Right kidney (tissue), 1 donor: Measurements from ENCODE around the gene S1PR3.
A peak's percentile ranks its signal among the peaks of the same experiment; 100 is the strongest.

Experiments used
- DNase-seq: peaks from one replicate; pipeline ENCODE4 v3.0.0-alpha.2; 2016

S1PR3 gene

DNA sequence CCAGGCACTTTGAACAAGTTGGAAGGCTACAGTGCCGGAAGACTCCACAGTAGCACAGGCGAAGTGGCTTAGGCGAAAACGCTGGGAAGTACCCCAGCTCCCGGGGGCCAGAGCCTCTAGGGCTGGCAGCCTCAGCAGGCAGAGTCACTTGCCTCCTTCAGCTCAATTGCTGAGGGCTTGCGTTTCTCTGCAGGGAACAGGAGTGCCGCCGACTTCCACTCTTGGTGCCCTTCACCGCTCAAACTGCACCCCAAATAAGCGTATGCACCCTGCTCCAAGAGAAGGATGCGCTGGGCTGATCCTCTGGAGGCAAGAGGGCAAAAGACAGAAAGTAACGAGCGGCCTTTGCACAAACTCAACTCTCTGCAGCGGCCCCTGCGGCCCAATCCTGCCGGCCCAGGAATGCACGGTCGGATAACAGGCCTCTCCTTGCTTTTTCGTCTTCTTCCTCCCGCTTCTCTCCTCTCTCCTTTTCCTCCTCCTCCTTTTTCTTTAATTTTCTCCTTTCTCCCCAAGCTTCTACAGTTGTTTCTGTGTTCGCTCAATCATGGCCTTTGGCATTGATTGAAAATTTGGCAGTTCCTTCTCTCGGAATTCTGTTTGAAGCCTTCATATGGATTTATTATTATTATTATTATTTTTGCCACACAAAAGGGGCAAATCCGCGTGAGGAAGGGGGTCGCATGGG lies 1.1 kb upstream of the S1PR3 start:
- DNase-seq, result no peak

DNA sequence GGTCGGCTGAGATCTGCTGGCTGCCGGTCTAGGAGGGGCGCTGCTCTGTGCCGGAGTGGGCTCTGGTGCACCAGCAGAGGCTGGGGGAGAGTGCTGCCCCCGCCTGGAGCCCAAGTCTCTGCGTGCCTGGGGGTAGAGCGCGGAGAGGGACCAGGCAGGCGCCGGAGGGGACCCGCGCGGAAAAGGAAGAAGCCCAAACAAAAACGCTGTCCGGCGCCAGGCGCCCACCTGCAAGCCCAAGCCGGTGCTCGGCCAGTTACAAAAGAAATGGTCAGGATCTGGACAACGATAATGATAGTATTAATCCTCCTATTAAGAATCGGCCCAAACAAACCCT lies 571 bp upstream of the S1PR3 start:
- peak; percentile 83 for DNase-seq

DNA sequence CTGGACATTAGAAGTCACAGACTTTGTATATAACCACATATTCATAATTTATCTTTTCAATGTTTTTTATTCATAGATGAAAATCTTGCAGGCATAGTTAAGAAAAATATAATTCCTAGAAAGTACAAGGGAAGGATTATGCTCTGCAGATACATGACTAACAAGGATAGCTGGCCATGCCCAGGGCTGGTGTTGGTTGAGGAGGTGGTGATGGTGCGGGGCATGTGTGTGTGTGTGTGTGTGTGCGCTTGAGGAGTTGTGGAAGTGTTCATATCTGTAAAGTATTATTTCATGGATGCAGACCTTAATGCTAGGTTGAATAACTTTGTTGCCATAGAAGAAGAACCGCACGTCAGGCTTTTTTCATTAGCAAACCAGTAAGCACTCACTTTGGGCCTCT lies 1.3 kb downstream of the S1PR3 start:
- no peak for DNase-seq

DNA sequence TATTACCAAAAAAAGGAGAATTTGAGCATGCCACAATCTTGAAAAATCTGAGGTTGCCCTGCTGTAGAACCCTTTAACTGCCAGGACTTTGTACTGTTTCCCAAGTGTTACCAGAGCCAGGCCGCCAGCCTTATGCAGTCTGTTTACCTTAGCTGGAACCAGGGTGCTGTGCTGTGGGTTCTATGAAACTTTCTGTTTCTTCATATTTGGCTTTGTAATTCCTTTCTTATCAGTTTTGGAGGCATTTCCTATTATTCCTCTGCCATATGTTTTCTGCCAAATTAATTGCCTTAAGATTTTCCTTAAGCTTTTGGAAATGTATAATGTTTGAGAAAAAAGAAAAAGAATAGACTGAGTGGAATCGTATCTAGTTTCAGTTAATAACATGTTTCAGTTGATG lies 2.1 kb downstream of the S1PR3 start:
- no peak for DNase-seq

DNA sequence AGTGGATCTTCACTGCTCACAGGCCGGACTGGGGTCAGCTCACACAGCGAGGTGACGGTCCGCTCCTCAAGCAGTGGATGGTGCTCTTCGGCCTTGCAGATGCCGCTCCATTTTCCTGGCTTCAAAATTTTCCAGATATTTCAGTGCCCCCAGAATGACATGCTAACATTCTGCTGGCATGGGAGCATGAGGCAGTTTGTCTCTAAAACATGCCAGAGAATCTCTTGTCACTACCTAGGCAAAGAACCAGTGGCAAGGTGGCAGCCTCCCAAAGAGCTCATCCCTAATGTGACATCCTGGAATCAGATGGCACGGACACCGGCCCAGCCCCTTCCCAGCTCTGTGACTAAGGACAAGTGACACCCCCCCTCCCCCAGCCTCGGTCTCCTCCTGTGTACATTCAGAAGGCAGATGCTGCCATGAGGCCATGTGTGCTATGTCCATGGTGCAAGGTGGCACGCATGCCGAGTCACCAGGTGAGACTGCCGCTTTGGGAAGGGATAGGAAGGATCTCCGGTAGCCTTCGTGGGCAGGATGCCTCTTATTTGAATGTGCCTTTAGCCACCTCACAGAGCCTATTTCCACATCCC lies 2.7 kb downstream of the S1PR3 start:
- DNase-seq, result no peak

DNA sequence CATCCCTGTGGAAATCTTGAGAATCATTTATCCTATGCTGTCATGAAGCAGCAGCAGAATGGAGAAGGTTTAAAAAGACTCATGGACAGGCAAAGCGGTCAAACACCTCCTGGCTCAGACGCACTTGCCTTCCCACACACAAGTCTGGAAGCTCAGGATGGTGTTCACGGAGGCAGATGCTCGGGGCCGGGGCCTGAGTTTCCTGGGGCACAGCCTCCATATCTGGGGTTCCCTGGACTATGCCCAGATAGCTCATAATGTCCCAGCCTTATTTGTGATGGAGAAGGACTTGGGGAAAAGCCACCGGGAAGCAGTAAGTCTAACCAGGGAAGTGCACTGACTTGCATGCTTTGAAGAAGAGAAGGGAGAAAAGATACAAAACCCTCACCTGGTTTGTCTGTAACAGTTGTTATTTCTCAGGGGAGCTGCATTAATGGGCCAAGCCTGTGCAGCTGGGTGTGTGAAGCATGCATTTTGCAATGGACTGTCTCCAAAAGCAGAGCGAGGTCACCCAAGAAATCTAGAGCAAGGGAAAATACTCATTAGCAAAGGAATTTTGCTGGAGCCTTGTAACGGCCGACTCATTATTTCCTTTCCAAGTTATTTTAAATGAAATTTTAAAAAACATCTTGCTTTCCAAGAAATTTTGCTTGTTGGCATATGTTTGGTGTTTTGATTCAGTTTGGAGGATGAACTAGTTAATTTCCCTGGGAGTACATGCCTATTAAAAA lies 3.4 kb downstream of the S1PR3 start:
- DNase-seq, result no peak

DNA sequence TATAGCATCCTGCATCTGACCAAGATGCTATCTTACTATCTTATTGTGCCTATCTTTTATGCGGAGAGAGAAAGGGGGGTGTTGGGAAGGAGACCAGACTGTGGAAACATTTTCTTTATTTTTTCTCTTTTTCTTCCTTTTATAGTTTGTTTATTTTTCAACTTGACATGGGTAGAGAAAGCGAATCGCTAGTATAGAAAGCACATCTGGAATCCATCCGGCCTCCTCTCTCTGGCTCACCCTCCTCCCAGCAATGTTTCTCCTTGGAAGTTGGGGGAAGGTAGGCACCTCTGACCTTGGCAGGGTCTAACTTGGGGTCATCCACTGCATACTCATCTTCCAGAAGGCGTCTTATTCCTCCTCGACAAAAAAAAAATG lies 3.9 kb downstream of the S1PR3 start:
- no peak for DNase-seq

DNA sequence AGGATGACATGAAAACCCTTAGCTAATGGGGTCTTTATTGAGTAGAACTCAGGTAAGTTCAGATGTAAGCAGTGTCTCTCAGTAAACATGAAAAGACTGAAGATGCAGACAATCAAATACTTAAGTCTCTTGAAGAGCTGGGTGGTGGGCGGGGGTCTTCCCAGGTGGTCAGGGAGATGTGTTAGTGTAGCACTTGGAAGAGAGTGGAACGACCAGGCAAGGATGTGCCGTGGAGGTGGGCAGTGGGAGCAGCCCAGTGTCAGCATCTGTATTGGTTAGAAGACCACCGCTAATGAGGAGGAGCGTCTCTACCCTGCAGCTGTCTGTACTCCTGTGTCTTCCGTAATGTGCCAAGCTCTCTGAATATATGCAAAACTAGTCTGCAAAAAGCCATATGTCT lies 4.4 kb downstream of the S1PR3 start:
- no peak for DNase-seq

DNA sequence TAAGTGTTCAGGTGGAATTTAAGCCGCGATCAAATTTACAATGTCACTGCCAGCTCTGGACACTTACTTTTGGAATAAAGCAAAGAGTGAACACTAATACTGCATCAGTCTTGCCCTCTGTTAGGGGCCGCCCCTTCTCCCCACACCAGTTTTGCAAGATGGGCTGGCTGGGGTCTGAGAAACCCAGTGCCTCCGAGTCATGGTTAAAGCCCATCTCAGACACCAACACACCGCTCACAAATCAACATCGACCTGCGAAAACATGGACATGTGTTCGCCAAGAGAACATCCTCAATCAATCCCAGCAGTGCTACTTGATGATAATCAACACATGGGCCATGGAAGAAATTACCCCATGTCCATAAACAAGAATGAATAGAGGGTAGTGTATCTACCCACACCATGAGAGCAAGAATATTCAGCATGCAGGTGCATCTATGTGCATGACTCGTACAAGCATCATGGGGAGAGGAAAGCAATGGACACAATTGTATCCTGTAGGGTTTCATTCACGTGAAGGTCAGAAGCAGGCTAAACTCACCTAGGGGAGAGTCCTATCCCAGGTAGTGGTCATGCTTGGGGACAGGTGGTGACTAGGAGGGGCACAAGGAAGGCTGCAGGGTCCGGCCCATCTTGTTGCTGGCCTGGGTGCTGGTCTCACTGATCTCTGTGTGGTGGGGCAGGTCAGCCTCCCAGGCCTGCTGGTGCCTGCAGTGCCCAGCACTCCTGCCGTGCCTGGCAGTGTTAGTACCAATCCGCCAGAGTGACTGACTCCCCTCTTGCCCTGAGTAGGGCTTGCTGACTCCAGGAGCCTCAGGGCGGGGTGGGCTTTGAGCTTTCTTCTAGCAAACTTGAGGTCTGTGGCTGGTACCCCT lies 5.0 kb downstream of the S1PR3 start:
- DNase-seq, result no peak

DNA sequence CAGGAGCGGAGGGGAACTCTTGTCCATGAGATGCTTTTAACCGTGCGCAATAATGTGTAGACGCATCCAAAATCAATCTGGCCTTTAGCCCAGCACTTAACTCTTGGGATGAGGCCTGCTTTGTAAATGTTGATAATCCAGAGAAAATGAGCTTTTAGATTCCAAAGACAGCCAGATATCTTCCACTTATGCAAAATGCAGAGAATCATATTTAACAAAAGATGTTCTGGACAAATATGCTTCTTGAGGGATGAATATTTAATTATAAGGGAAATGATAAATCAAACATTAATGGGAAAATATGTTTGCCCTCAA lies 5.6 kb downstream of the S1PR3 start:
- no peak for DNase-seq

DNA sequence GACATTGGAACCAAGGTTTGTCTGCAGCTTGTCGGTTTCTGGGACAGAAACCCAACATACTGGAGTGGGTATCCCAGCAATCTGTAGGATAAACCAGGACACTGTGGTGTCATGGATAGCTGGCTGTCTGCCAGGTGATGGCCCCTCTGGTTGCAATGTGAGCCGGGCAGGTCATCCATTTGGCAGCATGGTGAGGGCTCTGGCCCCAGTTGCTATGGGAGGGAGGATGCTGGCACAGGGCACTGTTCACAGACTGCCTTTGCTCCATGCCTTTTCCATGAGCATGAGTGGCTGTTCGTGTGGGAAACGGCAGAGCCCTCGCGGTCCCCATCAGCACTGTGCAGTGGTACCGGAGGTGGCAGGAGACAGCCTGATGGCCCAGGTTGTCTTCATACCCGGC lies 6.4 kb downstream of the S1PR3 start:
- no peak for DNase-seq

DNA sequence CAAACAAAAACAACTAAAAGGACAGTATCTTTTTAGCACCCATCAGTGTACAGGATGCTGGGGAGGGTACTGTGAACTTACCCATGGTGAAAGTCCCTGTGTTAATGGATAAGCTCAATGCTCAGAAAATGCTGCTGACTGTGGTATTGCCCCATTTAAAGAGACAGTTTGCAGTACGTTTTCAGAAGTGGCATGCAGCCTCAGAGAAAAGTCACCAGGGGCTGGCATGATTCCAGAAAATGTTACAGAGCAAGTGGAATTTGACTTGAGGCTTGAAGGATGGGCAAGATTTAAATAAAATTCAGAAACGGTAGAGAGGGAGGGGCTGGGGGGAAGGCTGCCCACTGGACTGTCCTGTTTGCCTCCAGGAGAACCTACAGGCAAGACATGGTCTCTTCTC lies 7.2 kb downstream of the S1PR3 start:
- no peak for DNase-seq

DNA sequence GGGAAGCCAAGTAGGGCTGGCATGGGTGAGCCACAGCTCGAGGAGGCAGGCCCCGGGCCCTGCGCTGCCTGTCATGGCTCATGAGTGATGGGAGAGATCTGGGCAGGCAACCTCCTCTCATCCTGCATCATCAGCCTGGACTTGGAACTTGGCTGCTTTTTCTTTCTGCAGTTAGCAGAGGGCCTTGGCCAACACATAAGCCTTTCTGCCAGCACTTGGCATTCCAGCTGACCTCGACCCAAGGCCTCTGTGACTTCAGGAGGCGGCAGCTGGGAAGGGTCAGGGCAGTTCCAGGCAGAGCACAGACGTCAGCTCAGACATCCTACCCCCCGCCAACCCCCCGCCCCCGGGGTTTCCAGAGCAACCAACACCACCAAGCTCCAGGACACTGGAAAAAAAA lies 7.6 kb downstream of the S1PR3 start:
- no peak for DNase-seq

DNA sequence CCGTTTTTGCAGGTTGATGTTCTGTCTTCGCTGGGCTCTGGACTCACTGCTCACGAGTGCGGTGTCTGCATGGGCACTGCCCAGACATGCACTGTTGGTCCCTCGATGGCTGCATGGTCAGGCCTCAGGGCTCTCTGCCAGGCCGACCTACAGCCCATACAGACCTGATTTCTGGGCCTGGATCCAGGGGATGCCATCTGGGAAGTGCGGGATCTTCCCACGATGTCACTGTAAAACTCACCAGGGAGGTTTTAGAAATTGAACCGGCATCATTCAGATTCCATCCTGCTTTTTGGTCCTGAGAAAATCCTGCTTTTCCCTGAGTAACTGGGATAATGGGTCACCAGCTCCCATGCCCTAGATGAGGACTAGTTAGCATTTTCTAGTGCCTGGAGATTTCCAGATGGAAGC lies 9.1 kb downstream of the S1PR3 start:
- no peak for DNase-seq

DNA sequence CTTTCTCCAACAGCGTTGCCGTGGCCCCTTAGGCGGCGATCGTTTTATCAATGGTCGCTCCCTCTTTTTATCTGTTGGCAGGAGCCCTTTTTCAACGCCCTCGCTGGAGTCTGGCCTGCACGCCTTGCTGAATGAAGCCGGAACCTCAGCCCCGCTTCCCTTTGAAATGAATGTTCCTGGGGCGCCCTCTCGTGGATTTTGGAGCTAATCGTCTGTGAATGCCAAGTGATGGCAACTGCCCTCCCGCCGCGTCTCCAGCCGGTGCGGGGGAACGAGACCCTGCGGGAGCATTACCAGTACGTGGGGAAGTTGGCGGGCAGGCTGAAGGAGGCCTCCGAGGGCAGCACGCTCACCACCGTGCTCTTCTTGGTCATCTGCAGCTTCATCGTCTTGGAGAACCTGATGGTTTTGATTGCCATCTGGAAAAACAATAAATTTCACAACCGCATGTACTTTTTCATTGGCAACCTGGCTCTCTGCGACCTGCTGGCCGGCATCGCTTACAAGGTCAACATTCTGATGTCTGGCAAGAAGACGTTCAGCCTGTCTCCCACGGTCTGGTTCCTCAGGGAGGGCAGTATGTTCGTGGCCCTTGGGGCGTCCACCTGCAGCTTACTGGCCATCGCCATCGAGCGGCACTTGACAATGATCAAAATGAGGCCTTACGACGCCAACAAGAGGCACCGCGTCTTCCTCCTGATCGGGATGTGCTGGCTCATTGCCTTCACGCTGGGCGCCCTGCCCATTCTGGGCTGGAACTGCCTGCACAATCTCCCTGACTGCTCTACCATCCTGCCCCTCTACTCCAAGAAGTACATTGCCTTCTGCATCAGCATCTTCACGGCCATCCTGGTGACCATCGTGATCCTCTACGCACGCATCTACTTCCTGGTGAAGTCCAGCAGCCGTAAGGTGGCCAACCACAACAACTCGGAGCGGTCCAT lies 10.0 kb downstream of the S1PR3 start:
- DNase-seq, result peak; percentile 78

DNA sequence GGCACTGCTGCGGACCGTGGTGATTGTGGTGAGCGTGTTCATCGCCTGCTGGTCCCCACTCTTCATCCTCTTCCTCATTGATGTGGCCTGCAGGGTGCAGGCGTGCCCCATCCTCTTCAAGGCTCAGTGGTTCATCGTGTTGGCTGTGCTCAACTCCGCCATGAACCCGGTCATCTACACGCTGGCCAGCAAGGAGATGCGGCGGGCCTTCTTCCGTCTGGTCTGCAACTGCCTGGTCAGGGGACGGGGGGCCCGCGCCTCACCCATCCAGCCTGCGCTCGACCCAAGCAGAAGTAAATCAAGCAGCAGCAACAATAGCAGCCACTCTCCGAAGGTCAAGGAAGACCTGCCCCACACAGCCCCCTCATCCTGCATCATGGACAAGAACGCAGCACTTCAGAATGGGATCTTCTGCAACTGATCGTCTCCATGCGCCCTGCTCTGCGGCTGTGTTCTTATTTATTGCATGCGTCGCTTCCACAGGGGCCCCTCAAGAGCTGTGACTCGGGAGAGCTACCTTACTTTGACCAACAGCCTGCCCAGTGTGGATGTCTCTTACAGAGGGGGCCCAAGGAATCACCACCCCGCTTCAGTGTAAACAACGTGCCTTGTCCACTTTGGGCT lies 10.8 kb downstream of the S1PR3 start:
- DNase-seq, result no peak

DNA sequence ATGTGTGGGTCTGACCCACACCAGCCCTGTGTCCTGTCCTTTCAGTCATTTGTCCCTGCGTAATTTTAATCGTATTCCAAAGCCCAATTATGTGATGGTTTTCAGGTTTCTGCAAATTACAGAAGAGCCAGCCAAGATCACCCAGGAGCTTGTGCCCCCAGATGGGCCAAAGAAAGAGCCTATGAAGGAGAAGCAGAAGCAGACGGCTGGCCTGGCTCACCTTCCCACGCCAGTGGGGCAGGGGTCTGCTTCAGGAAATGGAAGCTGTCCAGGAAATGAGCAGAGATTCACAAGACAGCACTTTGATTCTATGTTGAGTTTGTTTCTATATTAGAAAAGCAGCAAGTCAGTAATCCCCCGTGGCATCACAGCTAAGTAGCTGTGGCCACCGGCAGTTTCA lies 11.7 kb downstream of the S1PR3 start:
- DNase-seq, result no peak

DNA sequence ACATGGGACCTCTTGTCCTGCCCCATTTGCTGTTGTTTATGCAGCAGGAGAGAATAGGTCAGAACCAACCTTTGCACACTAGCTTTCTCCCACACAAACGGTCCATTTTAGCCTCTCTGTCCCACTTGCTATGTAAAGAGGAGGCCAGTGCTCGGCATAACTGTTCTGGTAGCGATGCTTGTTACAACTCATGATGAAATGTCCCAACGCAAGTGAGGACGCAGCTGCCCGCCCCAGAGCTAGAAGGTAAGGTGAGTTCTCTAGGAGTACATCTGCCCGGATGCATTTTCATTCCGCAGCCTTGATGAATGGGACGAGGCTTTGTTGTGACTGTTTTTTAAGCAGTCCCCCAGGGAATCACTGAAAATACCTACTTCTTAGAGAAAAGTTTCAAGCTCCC lies 14.1 kb downstream of the S1PR3 start:
- no peak for DNase-seq

DNA sequence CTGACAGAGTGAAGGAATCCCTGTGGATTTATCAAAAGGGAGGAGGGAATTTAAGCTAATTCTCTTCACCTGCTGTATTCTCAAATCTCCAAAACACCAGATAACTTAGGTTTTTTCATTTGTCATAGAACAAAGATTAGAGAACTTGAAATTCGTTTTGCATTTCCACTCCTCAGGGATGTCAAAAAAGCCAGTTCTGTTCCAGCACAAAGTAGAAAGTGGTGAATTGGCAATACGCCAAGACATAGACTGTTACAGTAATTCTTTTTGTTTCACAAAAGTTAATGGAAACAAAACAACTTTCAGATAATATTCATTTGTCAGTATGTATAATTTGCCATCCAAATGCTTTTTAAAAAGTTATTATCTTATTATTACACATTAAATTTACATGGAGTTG lies 15.0 kb downstream of the S1PR3 start:
- DNase-seq, result no peak

DNA sequence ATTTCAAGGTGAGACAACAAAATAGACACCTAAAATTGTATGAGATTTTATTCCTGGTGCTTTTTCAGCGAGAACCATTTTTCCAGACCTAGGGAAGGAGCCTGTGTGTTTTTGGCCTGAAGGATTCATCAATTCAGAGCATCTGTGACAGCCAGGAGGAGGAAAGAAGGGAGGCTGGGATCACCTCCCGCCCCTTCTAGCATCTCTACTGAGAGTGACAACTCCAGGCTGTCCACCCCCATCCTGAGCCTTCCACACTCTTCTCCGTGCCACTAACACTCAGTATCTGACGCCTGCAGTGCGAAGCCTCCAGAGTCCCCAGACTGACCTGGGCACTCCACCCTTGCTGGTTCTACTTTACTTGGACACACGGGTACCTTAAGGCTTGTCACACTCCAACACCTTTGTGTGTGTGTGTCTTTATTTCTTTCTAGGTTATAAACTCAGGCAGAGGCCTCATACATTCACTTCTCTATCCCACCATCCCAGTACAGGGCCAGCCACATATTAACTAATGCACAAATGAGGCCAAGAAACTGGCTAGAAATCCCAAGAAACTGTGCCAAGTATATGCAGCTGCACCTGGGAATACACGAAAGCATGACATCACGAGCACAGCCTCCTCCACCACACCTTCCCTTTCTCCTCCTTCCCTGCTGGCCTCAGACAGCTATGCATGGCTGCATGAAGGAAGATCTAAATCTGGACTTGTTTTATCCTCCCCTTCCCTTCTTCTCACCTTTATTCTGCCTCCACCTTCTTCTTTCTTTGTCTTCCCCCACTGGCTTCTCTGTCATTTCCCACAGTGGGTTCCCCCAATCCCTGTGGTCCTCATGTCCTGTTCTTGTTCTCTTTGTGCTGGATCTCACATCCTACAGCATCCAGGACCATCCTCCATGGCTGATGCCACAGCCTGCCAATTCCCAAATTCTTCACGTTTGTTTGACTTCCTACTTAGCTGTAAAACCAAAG lies 16.0 kb downstream of the S1PR3 start:
- DNase-seq, result no peak
